H4 (cell line): Measurements from ENCODE around the gene NTRK3. TPM values are rescaled to one million over a fixed set of nuclear protein-coding genes. Genes with fewer than 3 reads are reported as not detected.

Experiments used
- DNase-seq: peaks from one replicate; pipeline ENCODE4 v3.0.0-alpha.2; 2015; ENCODE audit warnings: low spot score
- total RNA-seq: library from RNA; depleted of rRNA; stranded (reverse); fragments of >200 nt; shearing (Covaris generic); gene quantifications from 2 replicates; pipeline ENCODE4 v1.2.3, GENCODE V29; 2014

NTRK3 gene
- total RNA-seq, 1 experiment from 2014 or later = 0.04 TPM

DNA sequence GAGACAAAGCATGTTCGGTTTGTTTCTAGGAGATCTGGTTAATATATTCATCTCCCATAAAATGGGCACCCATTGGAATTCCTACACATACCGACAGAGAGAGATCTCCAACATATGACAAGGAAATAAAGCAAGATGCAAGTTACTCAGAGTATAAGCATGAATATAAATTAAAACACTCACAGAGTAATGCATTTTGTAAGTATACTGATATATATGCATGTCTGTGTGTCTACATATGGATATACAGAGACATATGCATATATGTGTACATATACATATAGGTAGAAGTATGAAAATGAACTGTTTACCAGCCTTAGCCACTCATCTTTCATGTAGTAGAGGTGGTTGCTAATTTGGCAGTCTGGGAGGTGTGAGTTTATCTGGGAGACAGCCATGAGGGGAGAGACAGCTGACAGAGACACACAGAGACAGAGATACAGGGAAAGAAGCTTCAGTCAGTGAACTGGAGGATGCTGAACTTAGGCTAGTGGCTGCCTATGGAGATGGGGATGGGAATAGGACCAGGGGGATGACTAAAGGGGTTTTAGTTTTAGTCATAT is 134.5 kb downstream of the NTRK3 start:
- no peak for DNase-seq

GRCh38 chr15:88120026-88120425 is 136.5 kb downstream of the NTRK3 start:
- no peak for DNase-seq

DNA sequence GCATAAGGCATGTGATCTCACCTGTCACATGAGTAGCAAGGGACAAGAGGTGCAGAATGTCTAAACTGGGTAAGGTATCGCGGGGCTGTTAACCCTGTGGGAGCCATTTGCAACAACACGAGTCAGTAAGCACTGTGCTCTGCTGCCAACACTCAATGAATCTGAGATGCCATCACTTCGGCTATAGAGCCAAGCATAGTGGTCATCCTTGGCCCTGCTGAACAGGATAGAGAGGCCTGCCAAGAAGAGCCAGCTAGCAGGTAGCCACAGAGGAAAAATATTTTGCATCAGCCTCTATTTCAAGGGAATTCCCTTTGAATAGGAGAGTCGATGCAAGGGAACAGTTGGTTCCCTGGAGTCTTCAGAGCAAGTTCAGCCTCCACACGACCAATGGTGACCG is 137.8 kb downstream of the NTRK3 start:
- no peak for DNase-seq

DNA sequence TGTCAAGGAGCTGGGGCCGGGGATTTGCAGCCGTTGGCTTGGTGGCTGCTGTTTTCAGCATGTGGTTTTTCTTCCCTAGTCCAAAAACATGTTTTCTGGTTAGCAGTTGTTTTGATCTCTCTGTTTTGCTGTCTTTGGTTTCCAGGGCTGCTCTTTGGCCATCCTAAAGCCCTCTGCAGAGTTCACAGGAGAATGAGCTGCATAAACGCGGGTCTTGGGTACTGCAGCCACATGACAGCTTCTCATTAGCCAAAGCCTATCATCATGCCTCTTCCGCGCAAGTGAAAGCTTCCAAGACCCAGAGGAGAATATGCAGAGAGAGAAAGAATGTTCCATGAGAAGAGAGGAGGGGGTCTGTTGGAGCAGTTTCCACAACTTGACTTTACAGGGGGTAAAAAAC is 138.5 kb downstream of the NTRK3 start:
- DNase-seq = no peak

- no peak for DNase-seq
These were observed 140.9 kb downstream of the NTRK3 start for GRCh38 chr15:88115486-88116152.

GRCh38 chr15:88113613-88114308 is 142.8 kb downstream of the NTRK3 start:
- DNase-seq = peak; percentile 12

DNA sequence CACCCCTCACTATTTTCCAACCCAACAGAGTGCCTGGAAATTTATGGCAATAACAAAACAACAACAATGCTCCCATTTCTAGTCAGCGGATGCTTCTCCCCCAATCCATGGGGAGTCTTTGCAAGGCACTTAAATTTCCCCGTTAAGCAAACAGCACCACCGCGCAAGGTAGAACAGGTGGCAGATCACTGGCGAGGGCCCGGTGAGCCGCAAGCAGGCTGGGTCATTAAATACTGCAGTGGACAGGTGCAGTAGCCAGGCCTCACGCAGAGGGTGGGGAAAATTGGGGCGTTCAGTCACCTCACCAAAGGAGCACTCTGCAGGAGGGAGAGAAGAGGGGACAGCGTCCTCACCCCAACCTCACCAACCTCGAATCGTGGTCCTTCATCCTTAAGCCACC is 147.5 kb downstream of the NTRK3 start:
- no peak for DNase-seq

- no peak for DNase-seq
These were observed 148.1 kb downstream of the NTRK3 start for GRCh38 chr15:88108477-88108876.

DNA sequence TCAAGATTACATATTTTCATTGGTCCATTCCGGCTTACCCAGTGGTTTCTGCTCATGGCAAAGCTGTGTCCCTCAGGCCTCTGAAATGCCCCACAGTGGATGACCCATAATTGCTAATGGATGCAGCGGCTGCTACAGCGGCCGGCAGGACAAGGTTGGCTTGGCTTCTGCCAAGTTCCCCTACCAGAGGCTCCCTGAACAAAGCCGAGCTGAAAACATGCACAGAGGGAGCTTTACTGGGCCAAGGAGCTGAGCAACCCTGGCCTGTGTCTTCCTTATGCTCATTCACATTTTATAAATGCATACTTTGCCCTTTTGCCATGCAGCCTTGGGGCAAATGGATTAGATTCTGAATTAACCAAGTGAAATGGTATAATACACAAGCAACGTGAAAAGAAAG is 150.5 kb downstream of the NTRK3 start:
- DNase-seq = no peak

GRCh38 chr15:88104357-88104756 is 152.2 kb downstream of the NTRK3 start:
- DNase-seq = no peak

- no peak for DNase-seq
These were observed 156.4 kb downstream of the NTRK3 start for GRCh38 chr15:88100181-88100580.

- DNase-seq = no peak
These were observed 158.2 kb downstream of the NTRK3 start for GRCh38 chr15:88098361-88098760.

- no peak for DNase-seq
These were observed 165.0 kb downstream of the NTRK3 start for GRCh38 chr15:88091444-88092016.

GRCh38 chr15:88090481-88091011 is 166.0 kb downstream of the NTRK3 start:
- DNase-seq = no peak

DNA sequence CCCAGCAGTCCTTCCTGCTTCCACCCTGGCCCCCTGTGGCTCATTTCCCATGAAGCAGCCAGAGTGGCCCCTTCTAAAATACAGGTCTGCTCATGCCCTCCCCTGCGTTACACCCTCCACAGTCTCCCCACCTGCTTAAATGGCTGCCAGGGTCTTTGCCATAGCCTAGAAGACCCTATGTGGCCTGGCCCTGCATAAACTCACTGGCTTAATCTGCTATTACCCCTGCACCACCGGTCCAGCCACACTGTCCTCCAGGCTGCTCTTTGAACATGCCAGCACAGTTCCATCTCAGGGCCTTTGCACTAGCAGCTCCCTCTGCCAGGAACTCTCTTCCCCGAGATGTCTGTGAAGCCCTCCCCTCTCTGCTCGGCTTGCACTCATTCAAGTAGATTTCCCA is 166.8 kb downstream of the NTRK3 start:
- no peak for DNase-seq

DNA sequence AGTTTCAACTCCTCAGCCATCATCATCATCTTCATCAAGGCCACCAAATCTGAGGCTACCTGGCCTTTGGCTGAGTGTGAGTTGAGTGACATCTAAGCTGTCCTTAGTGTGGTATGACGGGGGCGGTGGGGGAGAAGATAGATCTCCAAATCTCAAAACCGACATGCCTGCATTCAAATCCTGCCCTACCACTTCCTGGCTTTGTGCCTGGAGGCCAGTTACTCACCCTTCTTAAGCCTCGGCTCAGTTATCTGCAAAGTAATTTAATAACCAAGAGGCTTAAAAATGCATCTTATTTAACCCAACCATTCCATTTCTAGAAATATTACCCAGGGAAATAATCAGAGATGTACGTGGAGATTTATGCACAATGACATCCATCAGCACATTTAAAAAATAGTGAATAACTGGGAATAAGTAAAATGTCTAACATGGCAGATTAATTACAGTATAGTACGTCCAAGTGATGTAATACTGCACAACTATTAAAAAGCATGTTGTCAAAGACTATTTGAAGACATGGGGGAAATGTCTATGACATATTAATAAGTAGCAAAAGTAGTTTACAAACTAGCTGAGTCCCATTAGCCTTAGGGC is 167.4 kb downstream of the NTRK3 start:
- DNase-seq = no peak

DNA sequence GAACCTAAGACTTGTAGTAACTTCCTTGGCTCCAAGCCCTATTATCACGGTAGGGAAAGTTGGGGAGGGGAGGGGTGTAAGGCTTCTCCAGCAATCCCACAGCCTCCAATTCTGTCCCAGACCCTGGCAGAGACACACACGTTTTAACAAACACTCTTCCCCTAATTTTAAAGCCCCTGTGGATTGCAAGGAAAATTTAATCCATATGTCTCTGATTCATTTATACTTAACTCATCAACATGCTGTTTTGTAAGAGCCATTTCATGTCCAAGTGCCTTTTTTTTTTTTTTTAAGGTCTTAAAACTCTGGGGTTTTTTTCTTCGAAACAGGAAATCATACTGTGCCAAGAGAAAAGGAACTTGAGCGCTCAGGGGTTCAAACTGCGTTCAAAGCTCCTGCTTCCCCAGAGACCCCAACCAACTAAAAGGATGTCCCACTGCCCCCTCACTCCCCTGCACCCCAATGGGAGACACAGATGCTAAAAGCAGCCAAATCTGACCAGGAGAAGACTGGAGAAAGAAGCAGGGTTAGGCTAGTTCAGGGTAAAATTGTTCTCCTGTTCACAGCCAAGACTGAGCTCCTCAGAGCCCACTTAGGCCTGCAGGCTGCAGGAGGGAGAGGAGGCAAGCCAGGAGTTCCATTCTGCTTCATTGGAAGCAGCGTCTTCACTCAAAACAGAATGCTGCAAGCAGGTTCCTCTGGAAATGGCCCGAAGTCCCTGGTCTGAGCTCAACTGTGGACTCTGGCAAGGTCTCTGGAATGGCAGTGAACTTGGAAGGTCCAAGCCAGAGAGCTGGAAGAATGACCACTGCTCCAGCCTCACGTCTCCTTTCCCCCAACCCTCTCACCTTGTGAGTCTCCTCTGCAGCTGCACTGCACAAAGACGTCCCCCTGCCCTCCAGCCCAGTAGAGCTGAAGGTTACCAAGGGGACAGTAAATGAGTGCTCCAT is 172.5 kb downstream of the NTRK3 start:
- DNase-seq = no peak

GRCh38 chr15:88080616-88081015 is 175.9 kb downstream of the NTRK3 start:
- DNase-seq = no peak

- no peak for DNase-seq
These were observed 179.1 kb downstream of the NTRK3 start for GRCh38 chr15:88077296-88078020.

GRCh38 chr15:88076328-88076727 is 180.2 kb downstream of the NTRK3 start:
- DNase-seq = no peak
